NAMALWA (cell line): ENCODE results near the gene C16orf96.

Experiments used
- DNase-seq: peaks from one replicate; pipeline ENCODE4 v3.0.0-alpha.2; 2015; ENCODE audit warnings: low spot score

Gene C16orf96

GRCh38 chr16:4525634-4526277, 30.4 kb upstream of the C16orf96 start:
- no peak for DNase-seq

- peak; percentile 76 for DNase-seq
Measured at GRCh38 chr16:4529085-4530060, 26.8 kb upstream of the C16orf96 start.

- no peak for DNase-seq
Measured at GRCh38 chr16:4531811-4532210, 24.3 kb upstream of the C16orf96 start.

- DNase-seq: no peak
Measured at GRCh38 chr16:4532238-4532637, 23.9 kb upstream of the C16orf96 start.

GRCh38 chr16:4533490-4533889, 22.6 kb upstream of the C16orf96 start:
- DNase-seq: no peak

GRCh38 chr16:4534151-4534790, 21.9 kb upstream of the C16orf96 start:
- DNase-seq: no peak

GRCh38 chr16:4535627-4536108, 20.5 kb upstream of the C16orf96 start:
- no peak for DNase-seq

GRCh38 chr16:4536391-4537106, 19.6 kb upstream of the C16orf96 start:
- no peak for DNase-seq

GRCh38 chr16:4537376-4538343, 18.5 kb upstream of the C16orf96 start:
- no peak for DNase-seq

GRCh38 chr16:4538350-4539235, 17.5 kb upstream of the C16orf96 start, which contains the start of gene CDIP1:
CDIP1 (minus strand) TSS chr16:4538773; CDS start chr16:4514130, 24,643 bp downstream.
- DNase-seq: peak; percentile 93

GRCh38 chr16:4539716-4540284, 16.3 kb upstream of the C16orf96 start:
- DNase-seq: no peak

- DNase-seq: no peak
Measured at GRCh38 chr16:4544473-4544872, 11.7 kb upstream of the C16orf96 start.

GRCh38 chr16:4548124-4548523, 8.0 kb upstream of the C16orf96 start:
- no peak for DNase-seq

- DNase-seq: no peak
Measured at GRCh38 chr16:4550591-4550990, 5.5 kb upstream of the C16orf96 start.

- no peak for DNase-seq
Measured at GRCh38 chr16:4552541-4552940, 3.6 kb upstream of the C16orf96 start.

- DNase-seq: no peak
Measured at GRCh38 chr16:4556580-4556979, 440 bp downstream of the C16orf96 start.

GRCh38 chr16:4557973-4558372, 1.8 kb downstream of the C16orf96 start:
- no peak for DNase-seq

GRCh38 chr16:4561596-4561995, 5.5 kb downstream of the C16orf96 start:
- no peak for DNase-seq

- DNase-seq: no peak
Measured at GRCh38 chr16:4564661-4565267, 8.6 kb downstream of the C16orf96 start.
